IMR-90 (cell line): ENCODE data around the gene OPN5. TPM values are rescaled to one million over a fixed set of nuclear protein-coding genes. Genes with fewer than 3 reads are reported as not detected.
A peak's percentile ranks its signal among the peaks of the same experiment; 100 is the strongest.

ENCODE experiments used
- ATAC-seq: fragments of 200-7000 bp; cut with Tn5 transposase; 2 replicates; pipeline ENCODE4 v1.9.1; 2020; ENCODE audit warnings: low read depth, mild to moderate bottlenecking, moderate library complexity
- BruUV-seq: library from RNA; stranded (reverse); fragments of 400-500 nt; replicated peaks from 2 replicates; lab custom pipeline; 2021; lab: Mats Ljungman, UMichigan
- CTCF ChIA-PET: fragments of 300-600 bp; formaldehyde crosslinking; extraction: SDS; loops from one replicate; lab custom pipeline; 2021; ENCODE audit warnings: antibody characterized with exemption; lab: Yijun Ruan, JAX
- POLR2A ChIA-PET: fragments of 300-600 bp; sonication (Branson Sonifier 250); formaldehyde crosslinking; loops from one replicate; lab custom pipeline; 2022; ENCODE audit warnings: antibody characterized with exemption; ENCODE audit not compliant: unreplicated experiment; lab: Charles Lee
- DNase-seq: peaks from one replicate; pipeline ENCODE4 v3.0.0; 2013
- H2AFZ ChIP-seq: replicated peaks from 2 replicates; pipeline ENCODE3; 2013; ENCODE audit warnings: low read length, mild to moderate bottlenecking; ENCODE audit not compliant: poor library complexity
- H2AK5ac ChIP-seq: 2 replicates; pipeline ENCODE4 v1.6.1; 2013; ENCODE audit warnings: low read depth, low read length, inconsistent platforms
- H2AK9ac ChIP-seq: replicated peaks from 2 replicates; pipeline ENCODE3; 2013; ENCODE audit warnings: mild to moderate bottlenecking, low read depth, low read length, moderate library complexity; ENCODE audit not compliant: poor library complexity
- H2BK120ac ChIP-seq: 2 replicates; pipeline ENCODE4 v1.6.1; 2013; ENCODE audit warnings: low read depth, low read length, inconsistent platforms
- H2BK15ac ChIP-seq: 3 replicates; pipeline ENCODE4 v1.6.1; 2013; ENCODE audit warnings: low read depth, low read length, inconsistent platforms
- H2BK20ac ChIP-seq: 2 replicates; pipeline ENCODE4 v1.6.1; 2013; ENCODE audit warnings: low read depth, mild to moderate bottlenecking, inconsistent platforms, low read length, moderate library complexity
- H2BK5ac ChIP-seq: 2 replicates; pipeline ENCODE4 v1.6.1; 2013; ENCODE audit warnings: mild to moderate bottlenecking, low read depth, low read length, inconsistent platforms; ENCODE audit not compliant: poor library complexity, severe bottlenecking
- H3K14ac ChIP-seq: replicated peaks from 2 replicates; pipeline ENCODE4 v1.6.1; 2013; ENCODE audit warnings: low read depth, low read length, inconsistent platforms
- H3K18ac ChIP-seq: 2 replicates; pipeline ENCODE4 v1.6.1; 2013; ENCODE audit warnings: low read depth, low read length, control low read depth
- H3K23ac ChIP-seq: 2 replicates; pipeline ENCODE4 v1.6.1; 2013; ENCODE audit warnings: low read depth, low read length, inconsistent platforms
- H3K27ac ChIP-seq: 2 replicates; pipeline ENCODE4 v1.5.1; 2013; ENCODE audit warnings: mild to moderate bottlenecking, control low read depth, low read length; ENCODE audit not compliant: insufficient read depth
- H3K27me3 ChIP-seq: 2 replicates; pipeline ENCODE4 v1.6.1; 2013; ENCODE audit warnings: low read length; ENCODE audit not compliant: control insufficient read depth, insufficient read depth
- H3K36me3 ChIP-seq: 2 replicates; pipeline ENCODE4 v1.6.1; 2013; ENCODE audit warnings: low read length, mixed read lengths; ENCODE audit not compliant: control insufficient read depth, insufficient read depth
- H3K4ac ChIP-seq: 2 replicates; pipeline ENCODE4 v1.6.1; 2013; ENCODE audit warnings: low read depth, low read length, inconsistent platforms
- H3K4me1 ChIP-seq: 2 replicates; pipeline ENCODE4 v1.6.1; 2013; ENCODE audit warnings: low read length, mixed read lengths; ENCODE audit not compliant: control insufficient read depth, insufficient read depth
- H3K4me2 ChIP-seq: 2 replicates; pipeline ENCODE4 v1.6.1; 2013; ENCODE audit warnings: low read depth, mild to moderate bottlenecking, control low read depth, low read length, moderate library complexity
- H3K4me3 ChIP-seq: 2 replicates; pipeline ENCODE4 v1.5.1; 2013; ENCODE audit warnings: low read depth, mild to moderate bottlenecking, control low read depth, low read length, moderate library complexity; ENCODE audit not compliant: insufficient read depth
- H3K56ac ChIP-seq: 2 replicates; pipeline ENCODE4 v1.6.1; 2013; ENCODE audit warnings: low read length, inconsistent platforms; ENCODE audit not compliant: insufficient read depth; ENCODE audit errors: extremely low read depth
- H3K79me1 ChIP-seq, 2 experiments: 2 replicates each; pipeline ENCODE4 v1.6.1; 2013; ENCODE audit warnings: low read length in 2 of 2, inconsistent platforms in 1 of 2, low read depth in 1 of 2
- H3K9ac ChIP-seq: 2 replicates; pipeline ENCODE4 v1.6.1; 2013; ENCODE audit warnings: low read depth, low read length, control low read depth
- H3K9me1 ChIP-seq: 2 replicates; pipeline ENCODE4 v1.6.1; 2013; ENCODE audit warnings: low read length, inconsistent platforms; ENCODE audit not compliant: insufficient read depth
- H3K9me3 ChIP-seq: 2 replicates; pipeline ENCODE4 v1.6.1; 2013; ENCODE audit warnings: low read length; ENCODE audit not compliant: control insufficient read depth, insufficient read depth
- H4K20me1 ChIP-seq: 2 replicates; pipeline ENCODE4 v1.6.1; 2013; ENCODE audit warnings: low read length, inconsistent platforms; ENCODE audit not compliant: insufficient read depth
- H4K5ac ChIP-seq: 2 replicates; pipeline ENCODE4 v1.6.1; 2013; ENCODE audit warnings: mild to moderate bottlenecking, low read depth, low read length, control low read depth
- H4K8ac ChIP-seq, 2 experiments: 2 replicates each; pipeline ENCODE4 v1.6.1; 2013; ENCODE audit warnings: low read depth in 2 of 2, low read length in 2 of 2, control low read depth in 1 of 2, inconsistent platforms in 1 of 2
- H4K91ac ChIP-seq: 2 replicates; pipeline ENCODE4 v1.6.1; 2013; ENCODE audit warnings: low read depth, low read length, inconsistent platforms; ENCODE audit not compliant: insufficient read depth
- MAFK ChIP-seq: IDR thresholded peaks from 2 replicates; pipeline ENCODE4 v1.6.1; 2012; ENCODE audit warnings: low read depth, low read length, improper control_type of control experiment
- RCOR1 ChIP-seq: IDR thresholded peaks from 2 replicates; pipeline ENCODE4 v1.6.1; 2012; ENCODE audit warnings: mild to moderate bottlenecking, low read length, improper control_type of control experiment; ENCODE audit not compliant: insufficient replicate concordance
- WGBS, 2 experiments: methylation state at CpG; one replicate each; pipeline versions ENCODE4 v1.1.5 to v1.1.7; 2013; ENCODE audit warnings: missing lambda C conversion rate in 2 of 2; ENCODE audit not compliant: insufficient read length in 1 of 2; ENCODE audit errors: extremely low coverage in 2 of 2; 5-methylcytosine and 5-hydroxymethylcytosine counted together
- dilution Hi-C: fragments of 300-500 bp; cut with HindIII; formaldehyde crosslinking; loops from one replicate; pipeline ENCODE4 v1.14.3; 2018; ENCODE audit warnings: low sequenced_read_pairs; ENCODE audit not compliant: unreplicated experiment
- in situ Hi-C: fragments of 300-500 bp; cut with MboI; formaldehyde crosslinking; loops from 3 replicates; pipeline ENCODE4 v1.14.3; 2019; ENCODE audit warnings: low sequenced_read_pairs, inconsistent platforms, mixed read lengths
- intact Hi-C: fragments of 100-400 bp; cut with micrococcal nuclease; formaldehyde crosslinking; loops from 2 replicates; pipeline ENCODE4 v1.10.0; 2022
- polyA plus RNA-seq, 3 experiments: library from polyadenylated mRNA; depleted of rRNA; stranded (reverse); fragments of >200 nt; gene quantifications; 2 replicates each; pipeline ENCODE4 v1.2.3, GENCODE V29; 2012; ENCODE audit warnings: low replicate concordance in 1 of 3
- total RNA-seq: library from RNA; depleted of rRNA; stranded (reverse); fragments of >200 nt; gene quantifications from 2 replicates; pipeline ENCODE4 v1.2.3, GENCODE V29; 2012

OPN5 gene
- total and polyA plus RNA-seq, 2 of the 4 experiments (the other 2 are of a cell fraction) = not detected

- no TSS peak for BruUV-seq
Observed at GRCh38 chr6:47792216-47792733, 10.4 kb downstream of the OPN5 start.

More at GRCh38 chr6:47792216-47792733, 10.4 kb downstream of the OPN5 start:
- POLR2A ChIA-PET = no interaction called here
- in situ Hi-C loops (loop anchor here (10.0 to 25.0 kb wide), 2 partner anchors 670 to 1613 kb away; no protein-coding TSS in a partner anchor), intact Hi-C loops (no loop called here), dilution Hi-C loops (no loop called here)
- Histone ChIP-seq H3K9me3 (no peaks in the 10 kb centered on the region), H2AK5ac (no peak overlapping the region), H2AK9ac (no peak overlapping the region), H3K79me1 (no peaks in the 10 kb centered on the region), H3K4me1 (no peaks in the 10 kb centered on the region; the same call in 1 of the 2 replicates), H2BK5ac (no peak overlapping the region), H3K9ac (no peak overlapping the region), H3K27ac (no peak overlapping the region), H3K56ac (no peak overlapping the region), H3K9me1 (no peaks in the 10 kb centered on the region), H4K20me1 (no peaks in the 10 kb centered on the region), H4K91ac (no peak overlapping the region), H2BK20ac (no peak overlapping the region), H3K23ac (no peak overlapping the region), H3K14ac (no peak overlapping the region), H3K4ac (no peak overlapping the region), H3K18ac (no peak overlapping the region), H3K27me3 (peaks cover 5% of the 10 kb centered on the region; the same call in 1 of the 2 replicates), H4K5ac (no peak overlapping the region), H3K4me3 (no peak overlapping the region), H2AFZ (no peak overlapping the region), H2BK15ac (no peak overlapping the region), H3K4me2 (no peak overlapping the region), H4K8ac (no peak overlapping the region), H2BK120ac (no peak overlapping the region), H3K36me3 (no peaks in the 10 kb centered on the region)
- no peak for DNase-seq
- CTCF ChIA-PET = no interaction called here
- TF ChIP-seq MAFK = peak; percentile 67
- no peak for TF ChIP-seq RCOR1
- no peak for ATAC-seq
- WGBS, 2 experiments = no CpG with 5 or more reads among the region's 4 CpGs
